DMS114 treated with DMSO at 0.1 percent for 48 hours (cell line): ENCODE data around the gene KIF26A.

Source experiments
- DNase-seq: peaks from one replicate; lab custom pipeline; 2025; ENCODE audit not compliant: unreplicated experiment; lab: John Stamatoyannopoulos, UW

Gene KIF26A

GRCh38 chr14:104130974-104131651 is 7.3 kb upstream of the KIF26A start:
- DNase-seq: peak; percentile 28

- no peak for DNase-seq
Observed at GRCh38 chr14:104131968-104132732, 6.2 kb upstream of the KIF26A start.

- DNase-seq: no peak
Observed at GRCh38 chr14:104132981-104133380, 5.4 kb upstream of the KIF26A start.

GRCh38 chr14:104133496-104133895 is 4.9 kb upstream of the KIF26A start:
- no peak for DNase-seq

GRCh38 chr14:104134061-104134965 is 4.1 kb upstream of the KIF26A start:
- no peak for DNase-seq

GRCh38 chr14:104135121-104135903 is 3.1 kb upstream of the KIF26A start:
- DNase-seq: no peak

- DNase-seq: no peak
Observed at GRCh38 chr14:104135904-104136471, 2.4 kb upstream of the KIF26A start.

- DNase-seq: no peak
Observed at GRCh38 chr14:104136472-104137296, 1.7 kb upstream of the KIF26A start.

- DNase-seq: peak; percentile 7
Observed at GRCh38 chr14:104137297-104138097, 890 bp upstream of the KIF26A start.

GRCh38 chr14:104138718-104139459 is 502 bp downstream of the KIF26A start:
- DNase-seq: no peak

GRCh38 chr14:104139460-104140212 is 1.2 kb downstream of the KIF26A start:
- no peak for DNase-seq

GRCh38 chr14:104140213-104140462 is 1.8 kb downstream of the KIF26A start:
- no peak for DNase-seq

- no peak for DNase-seq
Observed at GRCh38 chr14:104140463-104141331, 2.3 kb downstream of the KIF26A start.

GRCh38 chr14:104141621-104142091 is 3.3 kb downstream of the KIF26A start:
- no peak for DNase-seq

- DNase-seq: no peak
Observed at GRCh38 chr14:104142136-104142945, 4.0 kb downstream of the KIF26A start.
